K562 (cell line): Measurements from ENCODE around the gene NTN4. TPM values are rescaled to one million over a fixed set of nuclear protein-coding genes. Genes with fewer than 3 reads are reported as not detected.

Experiments
- ATAC-seq: fragments of 200-7000 bp; cut with Tn5 transposase; 3 replicates; pipeline ENCODE4 v1.9.1; 2020; ENCODE audit warnings: moderate library complexity
- BruUV-seq: library from RNA; stranded (reverse); fragments of 400-500 nt; replicated peaks from 2 replicates; lab custom pipeline; 2021; lab: Mats Ljungman, UMichigan
- CTCF ChIA-PET: fragments of 300-600 bp; formaldehyde crosslinking; extraction: SDS; loops from one replicate; lab custom pipeline; 2021; ENCODE audit warnings: low intra/inter-chr PET ratio; lab: Yijun Ruan, JAX
- POLR2A ChIA-PET: fragments of 300-600, 350-650 bp; sonication (Branson Sonifier 250); formaldehyde crosslinking; extraction: SDS; loops from one replicate; lab custom pipeline; 2021; ENCODE audit warnings: antibody characterized with exemption, inconsistent platforms; lab: Yijun Ruan, JAX
- DNase-seq, 4 experiments: peaks; one replicate each; pipeline versions ENCODE4 v3.0.0 to v3.0.0-alpha.2; 2011 to 2018; ENCODE audit warnings: low spot score in 3 of 4, mixed read lengths in 3 of 4; ENCODE audit errors: extremely low read depth in 1 of 4
- FAIRE-seq: peaks from 2 replicates; lab custom pipeline; 2011; peaks lifted over from hg19 to GRCh38; lab: Jason Lieb, UNC
- H2AFZ ChIP-seq: 2 replicates; pipeline ENCODE4 v1.6.0; 2011; ENCODE audit warnings: low read depth, low read length, control low read depth, inconsistent platforms
- H3K27ac ChIP-seq: fragments of 200-600 bp; 3 replicates; pipeline ENCODE4 v1.8.0; 2011; ENCODE audit warnings: low read depth, mild to moderate bottlenecking, control low read depth, inconsistent platforms, low read length, moderate library complexity, mixed read lengths; ENCODE audit errors: extremely low read depth
- H3K27me3 ChIP-seq, 2 experiments: fragments of 300-600 bp in 1 of 2; 2 replicates in 1 of 2; 3 replicates in 1 of 2; pipeline versions ENCODE4 v1.6.0 to v1.8.0; 2011; ENCODE audit warnings: inconsistent platforms in 2 of 2, low read length in 2 of 2, mild to moderate bottlenecking in 1 of 2, mixed read lengths in 1 of 2, moderate library complexity in 1 of 2; ENCODE audit not compliant: control insufficient read depth in 2 of 2, insufficient read depth in 2 of 2
- H3K36me3 ChIP-seq: fragments of 300-600 bp; 3 replicates; pipeline ENCODE4 v1.8.0; 2011; ENCODE audit warnings: mild to moderate bottlenecking, low read length, inconsistent platforms; ENCODE audit not compliant: control insufficient read depth, insufficient read depth
- H3K4me1 ChIP-seq, 2 experiments: fragments of 200-600 bp in 1 of 2; replicated peaks in 1 of 2; 2 replicates in 1 of 2; 3 replicates in 1 of 2; pipeline versions ENCODE4 v1.5.1 to v1.8.0; 2011; ENCODE audit warnings: inconsistent platforms in 2 of 2, low read length in 2 of 2, mild to moderate bottlenecking in 1 of 2, mixed read lengths in 1 of 2, moderate library complexity in 1 of 2; ENCODE audit not compliant: control insufficient read depth in 2 of 2, insufficient read depth in 2 of 2
- H3K4me2 ChIP-seq: 2 replicates; pipeline ENCODE4 v1.6.1; 2011; ENCODE audit warnings: low read length, control low read depth, inconsistent platforms, mixed read lengths; ENCODE audit not compliant: insufficient read depth
- H3K4me3 ChIP-seq: fragments of 200-600 bp; sonication (generic), shearing (Covaris generic); 2 replicates; pipeline ENCODE4 v1.5.1; 2016; ENCODE audit warnings: control low read depth, inconsistent platforms
- H3K79me2 ChIP-seq: fragments of 200-600 bp; 3 replicates; pipeline ENCODE4 v1.8.0; 2011; ENCODE audit warnings: low read length, inconsistent platforms; ENCODE audit not compliant: control insufficient read depth, insufficient read depth
- H3K9ac ChIP-seq, 2 experiments: 2 replicates each; pipeline versions ENCODE4 v1.6.0 to v1.6.1; 2011; ENCODE audit warnings: low read depth in 2 of 2, low read length in 2 of 2, control low read depth in 1 of 2, inconsistent platforms in 1 of 2, mild to moderate bottlenecking in 1 of 2, mixed read lengths in 1 of 2; ENCODE audit not compliant: insufficient read depth in 1 of 2
- H3K9me1 ChIP-seq: one replicate; pipeline ENCODE4 v1.6.0; 2011; ENCODE audit warnings: inconsistent platforms, mild to moderate bottlenecking, low read length, moderate library complexity; ENCODE audit not compliant: control insufficient read depth, insufficient read depth
- H3K9me3 ChIP-seq: replicated peaks from 2 replicates; pipeline ENCODE4 v1.5.1; 2011; ENCODE audit warnings: low read depth, low read length, inconsistent platforms; ENCODE audit not compliant: control insufficient read depth, insufficient read depth
- H4K20me1 ChIP-seq: replicated peaks from 2 replicates; pipeline ENCODE4 v1.6.1; 2011; ENCODE audit warnings: low read length, inconsistent platforms, mixed read lengths; ENCODE audit not compliant: control insufficient read depth, insufficient read depth
- ARID2 ChIP-seq: fragments of 450-650 bp; IDR thresholded peaks from 2 replicates; pipeline ENCODE4 v1.6.1; 2017; ENCODE audit warnings: antibody characterized with exemption, mild to moderate bottlenecking
- BMI1 ChIP-seq: fragments of 150-350 bp; IDR thresholded peaks from 2 replicates; pipeline ENCODE4 v1.6.1; 2014; ENCODE audit warnings: low read length
- CEBPG ChIP-seq, 3 experiments: fragments of 200-800 bp in 1 of 3; sonication (Bioruptor generic) in 1 of 3; sonication (generic) in 1 of 3; formaldehyde crosslinking in 1 of 3; IDR thresholded peaks in 2 of 3; conservative IDR thresholded peaks in 1 of 3; 2 replicates each; pipeline versions ENCODE4 v1.6.1 to v1.8.0; 2016 to 2022; ENCODE audit warnings: missing compliant biosample characterization in 2 of 3, missing genetic modification characterization in 2 of 3, mild to moderate bottlenecking in 1 of 3, missing genetic modification reagents in 1 of 3
- CREB3L1 ChIP-seq: fragments of 450-650 bp; IDR thresholded peaks from 2 replicates; pipeline ENCODE4 v1.6.1; 2014; ENCODE audit warnings: low read depth, mild to moderate bottlenecking, moderate library complexity, borderline replicate concordance
- DIDO1 ChIP-seq: fragments of 450-650 bp; IDR thresholded peaks from 2 replicates; pipeline ENCODE4 v1.6.1; 2016; ENCODE audit warnings: low read depth, missing biosample characterization, missing genetic modification characterization
- DPF2 ChIP-seq: fragments of 450-650 bp; IDR thresholded peaks from 2 replicates; pipeline ENCODE4 v1.6.1; 2016
- HINFP ChIP-seq: fragments of 450-650 bp; conservative IDR thresholded peaks from 2 replicates; pipeline ENCODE4 v1.6.1; 2016; ENCODE audit warnings: missing genetic modification characterization, low read depth, mild to moderate bottlenecking, control low read depth, missing compliant biosample characterization
- HLTF ChIP-seq: fragments of 450-650 bp; IDR thresholded peaks from 2 replicates; pipeline ENCODE4 v1.6.1; 2016
- HSF4 ChIP-seq: fragments of 250-450 bp; sonication (Bioruptor Pico); IDR thresholded peaks from 2 replicates; pipeline ENCODE4 v2.1.2; 2022; ENCODE audit warnings: mild to moderate bottlenecking, moderate library complexity, borderline replicate concordance
- MAFG ChIP-seq: fragments of 450-650 bp; conservative IDR thresholded peaks from 2 replicates; pipeline ENCODE4 v1.6.1; 2016; ENCODE audit warnings: missing genetic modification characterization, missing compliant biosample characterization
- MIER1 ChIP-seq: fragments of 450-650 bp; IDR thresholded peaks from 2 replicates; pipeline ENCODE4 v1.6.1; 2016; ENCODE audit warnings: antibody characterized with exemption, mild to moderate bottlenecking, low read depth
- RUNX1 ChIP-seq: sonication (generic); IDR thresholded peaks from 2 replicates; pipeline ENCODE4 v1.6.1; 2016; ENCODE audit warnings: antibody characterized with exemption, low read depth
- ZBTB7A ChIP-seq: IDR thresholded peaks from 2 replicates; pipeline ENCODE4 v1.6.1; 2011; ENCODE audit warnings: low read depth, mild to moderate bottlenecking, low read length, moderate library complexity, borderline replicate concordance; ENCODE audit not compliant: control insufficient read depth
- ZFP91 ChIP-seq: sonication (generic); formaldehyde crosslinking; IDR thresholded peaks from 2 replicates; pipeline ENCODE4 v1.8.0; 2022; ENCODE audit warnings: mild to moderate bottlenecking, missing genetic modification reagents
- ZNF512 ChIP-seq: IDR thresholded peaks from 2 replicates; pipeline ENCODE4 v1.6.1; 2016; ENCODE audit warnings: missing genetic modification characterization, missing compliant biosample characterization
- ZNF696 ChIP-seq: fragments of 250-450 bp; sonication (Bioruptor Pico); conservative IDR thresholded peaks from 2 replicates; pipeline ENCODE4 v1.4.0; 2020; ENCODE audit warnings: mild to moderate bottlenecking, moderate library complexity
- ZNF79 ChIP-seq: fragments of 250-450 bp; sonication (Bioruptor Pico); IDR thresholded peaks from 2 replicates; pipeline ENCODE4 v1.4.0; 2020; ENCODE audit warnings: low read depth, mild to moderate bottlenecking, moderate library complexity
- WGBS: fragments of 100-300 bp; shearing (Covaris generic); methylation state at CpG from one replicate; pipeline ENCODE4 v1.1.6; 2016; ENCODE audit warnings: low coverage, mixed read lengths; ENCODE audit not compliant: insufficient coverage; ENCODE audit errors: missing lambda C conversion rate; 5-methylcytosine and 5-hydroxymethylcytosine counted together
- in situ Hi-C: fragments of 300-500 bp; cut with MboI; formaldehyde crosslinking; loops from 4 replicates; pipeline ENCODE4 v1.15.0; 2018; ENCODE audit warnings: inconsistent platforms, mixed read lengths
- intact Hi-C: fragments of 100-400 bp; cut with micrococcal nuclease; formaldehyde crosslinking; loops from 2 replicates; pipeline ENCODE4 v1.14.2; 2022
- polyA plus RNA-seq, 8 experiments: library from polyadenylated mRNA; depleted of rRNA in 4 of 8; stranded (reverse) in 5 of 8; unstranded in 3 of 8; fragments of >200 nt; fragmentation: Nextera tagmentation in 2 of 8; fragmentation: Illumina TruSeq in 1 of 8; extraction: Ambion mirVana in 2 of 8; extraction: Trizol in 1 of 8; gene quantifications; 2 replicates each; pipeline versions ENCODE4 v1.2.1 to v1.2.3, GENCODE V29; 2011 to 2014; ENCODE audit warnings: inconsistent platforms in 1 of 8, missing spikeins in 1 of 8
- total RNA-seq, 7 experiments: library from RNA; depleted of rRNA in 6 of 7; stranded (reverse); fragments of >200 nt in 6 of 7; fragmentation: Illumina TruSeq in 2 of 7; extraction: Trizol in 2 of 7; gene quantifications; 2 replicates each; pipeline versions ENCODE4 v1.2.1 to v1.2.3, GENCODE V29; 2011 to 2021; ENCODE audit warnings: low replicate concordance in 1 of 7

Gene NTN4
- total and polyA plus RNA-seq, 9 of the 15 experiments (the other 6 are each of a cell fraction or from before 2014, with no cell fraction given): 0.13 TPM; not detected in 8

- WGBS: 0% methylated on average over 2 of the region's 2 CpGs
- TF ChIP-seq ZFP91 (no peak), DPF2 (no peak), HLTF (no peak), ZBTB7A (no peak), HSF4 (CRISPR knock-in tag) (no peak), MAFG (no peak), ZNF512 (tag) (no peak), ZNF79 (CRISPR knock-in tag) (no peak), RUNX1 (no peak), ZNF696 (CRISPR knock-in tag) (no peak), ARID2 (no peak), MIER1 (no peak), CEBPG (CRISPR knock-in tag; IDR thresholded peaks at IDR 0.05) (no peak), CEBPG (tag; conservative IDR thresholded peaks at IDR 0.05 in 1 of 2, IDR thresholded peaks at IDR 0.05 in 1 of 2) (no peak), DIDO1 (tag) (no peak), BMI1 (no peak), CREB3L1 (no peak), HINFP (tag) (no peak)
Observed at GRCh38 chr12:95701275-95701674, 89.3 kb downstream of the NTN4 start.

More at GRCh38 chr12:95701275-95701674, 89.3 kb downstream of the NTN4 start:
- ATAC-seq (no peak), DNase-seq (no peak), FAIRE-seq (no peak)
- H3K4me3 ChIP-seq: no peak overlapping the region
- H3K36me3 ChIP-seq: no peaks in the 10 kb centered on the region
- no peaks in the 10 kb centered on the region for H3K79me2 ChIP-seq
- ChIA-PET POLR2A (interaction anchor here (0.6 kb wide), 1 partner anchor 59 kb away, joined by 3 read pairs; no protein-coding TSS in a partner anchor), CTCF (no interaction called here)
- intact Hi-C loops: no loop called here
- no peaks in the 10 kb centered on the region for H3K9me3 ChIP-seq
- no peak overlapping the region for H3K9ac ChIP-seq
- H3K9me1 ChIP-seq: no peaks in the 10 kb centered on the region
- no peak overlapping the region for H3K27ac ChIP-seq
- no peaks in the 10 kb centered on the region for H3K4me1 ChIP-seq
- H3K4me2 ChIP-seq: no peak overlapping the region
- H2AFZ ChIP-seq: no peak overlapping the region
- H3K27me3 ChIP-seq: no peaks in the 10 kb centered on the region
- no TSS peak for BruUV-seq
- no peaks in the 10 kb centered on the region for H4K20me1 ChIP-seq
- in situ Hi-C loops: no loop called here
